Right lobe of liver (tissue), 4 donors: Measurements from ENCODE around the gene RIT1.

ENCODE experiments used
- CTCF ChIP-seq, 4 donors: fragments of 200-600 bp in 3 of 4; fragments of 450-650 bp in 1 of 4; IDR thresholded peaks; one replicate each; pipeline versions ENCODE4 v1.5.1 to v1.8.0; 2016 to 2022; ENCODE audit warnings: antibody characterized with exemption in 4 of 4, mild to moderate bottlenecking in 2 of 4
- POLR2A ChIP-seq: fragments of 450-650 bp; IDR thresholded peaks from one replicate; pipeline ENCODE4 v1.6.1; 2017; ENCODE audit warnings: antibody characterized with exemption, mild to moderate bottlenecking
- donor health status: DM: no; HTN: no; CAD: no.
- donor health status: DM: no; HTN: no; CAD: no.
- donor health status: DM: no; HTN: yes; CAD: no.

GRCh38 chr1:155897746-155898145 is 13.4 kb downstream of the RIT1 start:
- no peak for TF ChIP-seq CTCF (IDR thresholded peaks at IDR 0.05)
- TF ChIP-seq POLR2A, result no peak
